Inflammatory macrophage treated with lipopolysaccharide for 4 hours (primary cell): Measurements from ENCODE around the gene RBM8A.

Source experiments
- DNase-seq: peaks from one replicate; pipeline ENCODE4 v3.0.0-alpha.2; 2020

Gene RBM8A

GRCh38 chr1:145912128-145912641 is 15.1 kb downstream of the RBM8A start:
- no peak for DNase-seq

GRCh38 chr1:145908653-145909052 is 18.6 kb downstream of the RBM8A start:
- no peak for DNase-seq

- no peak for DNase-seq
Measured at GRCh38 chr1:145906954-145907753, 20.1 kb downstream of the RBM8A start.

GRCh38 chr1:145901312-145902021 is 25.8 kb downstream of the RBM8A start:
- DNase-seq: no peak

- DNase-seq: no peak
Measured at GRCh38 chr1:145898756-145899155, 28.5 kb downstream of the RBM8A start.

GRCh38 chr1:145897969-145898368 is 29.3 kb downstream of the RBM8A start:
- no peak for DNase-seq

- DNase-seq: no peak
Measured at GRCh38 chr1:145895471-145895870, 31.8 kb downstream of the RBM8A start.

- no peak for DNase-seq
Measured at GRCh38 chr1:145893306-145894055, 33.8 kb downstream of the RBM8A start.

GRCh38 chr1:145892486-145893087 is 34.7 kb downstream of the RBM8A start:
- no peak for DNase-seq

- DNase-seq: peak; percentile 65
Measured at GRCh38 chr1:145891587-145892485, 35.4 kb downstream of the RBM8A start.

GRCh38 chr1:145891143-145891542 is 36.1 kb downstream of the RBM8A start:
- DNase-seq: no peak

GRCh38 chr1:145889722-145890121 is 37.6 kb downstream of the RBM8A start:
- DNase-seq: no peak

GRCh38 chr1:145887631-145888030 is 39.7 kb downstream of the RBM8A start:
- no peak for DNase-seq

GRCh38 chr1:145886816-145887215 is 40.5 kb downstream of the RBM8A start:
- no peak for DNase-seq

GRCh38 chr1:145886390-145886789 is 40.9 kb downstream of the RBM8A start:
- DNase-seq: no peak

GRCh38 chr1:145885738-145886287 is 41.5 kb downstream of the RBM8A start, which contains the start of gene ANKRD35:
Gene ANKRD35 (minus strand): TSS chr1:145885866. CDS start chr1:145885758, 108 bp downstream.
- peak; percentile 84 for DNase-seq

GRCh38 chr1:145884675-145885074 is 42.6 kb downstream of the RBM8A start:
- no peak for DNase-seq

- no peak for DNase-seq
Measured at GRCh38 chr1:145879775-145880174, 47.5 kb downstream of the RBM8A start.

GRCh38 chr1:145878724-145879123 is 48.6 kb downstream of the RBM8A start:
- DNase-seq: no peak

- DNase-seq: no peak
Measured at GRCh38 chr1:145877923-145878486, 49.3 kb downstream of the RBM8A start.

GRCh38 chr1:145874646-145875045 is 52.6 kb downstream of the RBM8A start:
- no peak for DNase-seq
